Measurements from ENCODE around the gene IL21. TPM values are rescaled to one million over a fixed set of nuclear protein-coding genes. Genes with fewer than 3 reads are reported as not detected.

IL21 gene
- total RNA-seq = not detected in 2 replicates

GRCh38 chr4:122621016-122621507 is at the start of gene IL21:
Gene IL21 (minus strand): TSS chr4:122621066. CDS start chr4:122621011, 55 bp downstream.

Other genes with a start within 250 kb of the IL21 start
- gene ADAD1, start 242.1 kb downstream of the IL21 start, total RNA-seq = not detected in 2 replicates
- gene IL2, start 164.3 kb downstream of the IL21 start, total RNA-seq = not detected in 2 replicates
- 3.9 and 6.2 TPM in 2 replicates for gene BBS12, start 111.6 kb upstream of the IL21 start, total RNA-seq
- 11.8 and 21.4 TPM in 2 replicates for gene FGF2, start 205.8 kb upstream of the IL21 start, total RNA-seq